GM12864 (cell line): ENCODE measurements around the gene NR2F1.

Experiments
- DNase-seq: peaks from one replicate; pipeline ENCODE4 v3.0.0-alpha.2; 2011; ENCODE audit warnings: low read depth
- H3K4me3 ChIP-seq: 2 replicates; pipeline ENCODE4 v1.5.1; 2011; ENCODE audit warnings: mild to moderate bottlenecking, low read depth, low read length, control low read depth
- CTCF ChIP-seq: IDR thresholded peaks from 2 replicates; pipeline ENCODE4 v1.5.1; 2011; ENCODE audit warnings: low read depth, mild to moderate bottlenecking, moderate library complexity, low read length, control low read depth, inconsistent platforms; ENCODE audit errors: missing control alignments

Gene NR2F1

GRCh38 chr5:93603793-93604643, 21.0 kb downstream of the NR2F1 start:
- no peak for TF ChIP-seq CTCF
- H3K4me3 ChIP-seq = no peak overlapping the region
- DNase-seq = no peak

DNA sequence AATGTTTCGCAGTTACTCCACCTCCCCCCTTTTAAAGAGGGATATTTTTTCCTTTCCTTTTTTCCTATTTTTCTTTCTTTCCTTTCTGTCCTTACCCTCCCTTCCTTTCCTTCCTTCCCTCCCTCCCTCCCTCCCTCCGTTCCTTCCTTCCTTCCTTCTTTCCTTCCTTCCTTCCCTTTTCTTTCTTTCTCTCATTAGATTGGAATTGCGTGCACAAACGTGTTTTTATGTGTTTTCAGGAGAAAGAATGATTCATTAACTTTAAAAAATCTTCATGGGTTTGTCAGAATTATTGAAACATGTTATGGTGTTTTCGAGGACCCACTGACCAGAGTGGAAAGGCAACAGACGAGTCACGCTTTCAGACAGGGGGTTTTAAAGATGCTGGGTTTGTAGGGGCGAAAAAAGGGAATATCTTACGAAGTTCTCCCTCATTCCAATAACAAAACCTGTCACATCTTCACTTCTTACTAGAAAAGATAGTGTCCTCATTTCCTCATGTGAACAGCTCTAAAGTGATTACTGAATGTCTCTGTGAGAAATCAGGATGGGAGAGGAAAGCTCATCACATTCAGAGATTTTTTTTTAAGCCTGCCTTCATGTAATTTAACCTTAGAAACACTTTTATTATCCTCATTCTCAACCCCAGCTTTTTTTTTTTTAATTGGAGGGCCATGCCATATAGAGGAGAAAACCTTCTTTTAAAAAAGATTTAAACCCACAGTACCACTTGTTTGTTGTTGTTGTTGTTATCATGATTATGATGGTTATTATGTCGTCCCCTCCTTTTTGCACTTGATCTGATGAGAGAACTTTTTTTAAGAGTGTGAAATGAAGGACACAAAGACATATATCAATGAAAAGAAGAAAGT, 21.9 kb downstream of the NR2F1 start:
- TF ChIP-seq CTCF = no peak
- no peak overlapping the region for H3K4me3 ChIP-seq
- no peak for DNase-seq

DNA sequence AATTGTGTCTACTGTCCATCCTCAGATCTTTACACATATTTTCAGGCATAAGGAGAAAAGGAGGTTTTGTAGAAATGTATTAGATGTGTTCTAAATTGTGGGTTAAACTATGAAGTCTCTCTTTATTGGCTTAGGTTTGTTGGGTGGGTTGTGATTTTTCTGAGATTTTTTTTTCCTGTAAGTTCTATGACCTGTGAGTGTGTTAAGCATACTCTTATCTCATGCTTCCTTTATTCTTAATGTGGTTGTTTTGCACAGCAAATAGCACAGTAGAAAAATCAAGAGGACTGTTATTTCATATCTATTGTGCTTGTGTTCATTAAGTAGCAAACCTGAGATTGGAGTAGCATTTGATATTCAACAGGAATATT, 23.3 kb downstream of the NR2F1 start:
- DNase-seq = no peak
- H3K4me3 ChIP-seq = no peak overlapping the region
- TF ChIP-seq CTCF = no peak

DNA sequence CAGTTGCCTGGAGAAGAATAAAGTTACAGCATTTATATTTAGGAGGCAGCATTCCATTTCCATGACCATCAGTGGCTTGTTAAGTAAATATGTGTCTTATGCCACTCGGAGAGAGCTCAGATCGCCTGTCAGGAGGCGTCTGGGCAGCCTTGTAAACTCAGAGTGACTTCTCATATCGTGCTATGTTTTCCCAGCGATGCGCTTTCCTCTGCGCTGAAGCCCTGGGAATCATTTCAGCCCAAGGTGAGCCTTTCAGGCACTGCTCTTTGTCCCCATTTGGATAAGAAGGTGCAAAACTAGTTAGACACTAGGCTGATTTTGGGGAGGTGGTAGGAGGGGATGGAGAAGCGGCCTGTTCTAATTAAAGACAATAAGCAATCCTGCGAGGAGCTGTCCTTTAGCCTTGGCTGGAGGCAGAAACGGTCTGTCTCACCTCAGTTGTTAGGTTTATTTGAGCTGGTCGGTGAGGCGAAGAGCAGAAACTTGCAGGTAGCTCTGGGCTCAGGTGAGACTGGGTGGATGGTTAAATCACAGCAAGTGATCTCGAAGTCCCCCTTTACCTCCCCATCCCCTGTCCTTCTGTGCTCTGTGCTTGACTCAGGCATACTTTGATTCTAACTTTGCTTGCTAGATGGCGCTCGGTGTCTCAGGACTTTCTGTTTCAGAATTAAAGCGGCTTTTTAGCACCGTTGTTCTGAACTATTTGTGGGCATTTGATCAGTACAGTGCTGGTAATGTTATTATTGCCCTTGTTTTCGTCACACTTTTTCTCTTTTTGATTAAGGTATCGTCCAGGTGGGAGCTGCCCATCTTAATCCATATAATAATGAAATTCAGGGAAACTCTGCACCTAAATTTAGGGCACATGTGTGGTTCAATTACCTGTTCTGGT, 24.6 kb downstream of the NR2F1 start:
- peak; percentile 60 for TF ChIP-seq CTCF
- no peak for DNase-seq
- H3K4me3 ChIP-seq = no peak overlapping the region

- no peak overlapping the region for H3K4me3 ChIP-seq
- TF ChIP-seq CTCF = no peak
- no peak for DNase-seq
These were observed 25.8 kb downstream of the NR2F1 start for GRCh38 chr5:93608855-93609254.

- H3K4me3 ChIP-seq = no peak overlapping the region
- TF ChIP-seq CTCF = no peak
- DNase-seq = no peak
These were observed 26.7 kb downstream of the NR2F1 start for GRCh38 chr5:93609762-93610161.
